ENCODE data around the gene CLDN3. TPM values are rescaled to one million over a fixed set of nuclear protein-coding genes. Genes with fewer than 3 reads are reported as not detected.
"Not testable (repeated sequence)": the region's sequence is repeated elsewhere in the genome, so short reads cannot be mapped to it uniquely, and the experiment has no call there.

Gene CLDN3
- total and polyA plus RNA-seq, 11 donors, result 0.10 TPM; not detected in 10

GRCh38 chr7:73789051-73789450, 19.0 kb upstream of the CLDN3 start:
- DNase-seq (no peak), ATAC-seq (no peak)
- Histone ChIP-seq H3K27ac (no peak overlapping the region), H3K27me3 (peaks cover 0 to 6% (median 0%) of the 10 kb centered on the region in 9 donors), H3K4me3 (no peak overlapping the region), H3K4me1 (no peaks in the 10 kb centered on the region), H3K36me3 (no peaks in the 10 kb centered on the region), H3K9me3 (peaks cover 0 to 5% (median 0%) of the 10 kb centered on the region in 12 donors)
- intact Hi-C loops (cut with DNase I), result no loop called here
- WGBS, 4 donors, result 87 to 91% (median 87%) methylated on average over 4 of the region's 4 CpGs
- no peak for TF ChIP-seq POLR2A (IDR thresholded peaks at IDR 0.05)
- TF ChIP-seq CTCF (IDR thresholded peaks at IDR 0.05), result no peak

GRCh38 chr7:73787786-73788048, 17.6 kb upstream of the CLDN3 start:
- H3K4me3 ChIP-seq; ATAC-seq; H3K36me3 ChIP-seq; DNase-seq; intact Hi-C loops (cut with DNase I); H3K4me1 ChIP-seq; H3K27me3 ChIP-seq; H3K9me3 ChIP-seq; H3K27ac ChIP-seq: not testable (repeated sequence)
- 89 to 97% (median 92%) methylated on average over 1 of the region's 1 CpG for WGBS, 4 donors

GRCh38 chr7:73786588-73786987, 16.5 kb upstream of the CLDN3 start:
- intact Hi-C loops (cut with DNase I), result no loop called here
- Histone ChIP-seq H3K36me3 (no peaks in the 10 kb centered on the region), H3K9me3 (peaks cover 0 to 5% (median 0%) of the 10 kb centered on the region in 12 donors), H3K27ac (no peak overlapping the region), H3K4me3 (no peak overlapping the region), H3K27me3 (no peaks in the 10 kb centered on the region), H3K4me1 (no peaks in the 10 kb centered on the region)
- no peak for TF ChIP-seq POLR2A (IDR thresholded peaks at IDR 0.05)
- TF ChIP-seq CTCF (IDR thresholded peaks at IDR 0.05), result no peak
- WGBS, 4 donors, result 73 to 90% (median 82%) methylated on average over 1 of the region's 1 CpG
- DNase-seq (no peak), ATAC-seq (no peak)

- H3K4me3 ChIP-seq, result no peak overlapping the region
- TF ChIP-seq CTCF (IDR thresholded peaks at IDR 0.05), result no peak
- TF ChIP-seq POLR2A (IDR thresholded peaks at IDR 0.05), result no peak
- no peaks in the 10 kb centered on the region for H3K27me3 ChIP-seq
- 69 to 72% (median 70%) methylated on average over 1 of the region's 1 CpG for WGBS, 4 donors
- DNase-seq, result no peak
- H3K27ac ChIP-seq, result no peak overlapping the region
- no peaks in the 10 kb centered on the region for H3K4me1 ChIP-seq
- H3K9me3 ChIP-seq, result no peaks in the 10 kb centered on the region
- ATAC-seq, result no peak
- intact Hi-C loops (cut with DNase I), result no loop called here
- no peaks in the 10 kb centered on the region for H3K36me3 ChIP-seq
Observed at GRCh38 chr7:73779517-73779916, 9.4 kb upstream of the CLDN3 start.

- DNase-seq, result no peak
- Histone ChIP-seq H3K9me3 (no peaks in the 10 kb centered on the region), H3K27ac (no peak overlapping the region), H3K27me3 (peaks cover 0 to 4% (median 0%) of the 10 kb centered on the region in 9 donors), H3K4me1 (no peaks in the 10 kb centered on the region), H3K36me3 (no peaks in the 10 kb centered on the region), H3K4me3 (no peak overlapping the region)
- ATAC-seq, result no peak
- intact Hi-C loops (cut with DNase I), result no loop called here
- WGBS, 4 donors, result 89 to 90% (median 90%) methylated on average over 11 of the region's 11 CpGs
- TF ChIP-seq POLR2A (IDR thresholded peaks at IDR 0.05), result no peak
- TF ChIP-seq CTCF (IDR thresholded peaks at IDR 0.05), result no peak
Observed at GRCh38 chr7:73778801-73779389, 8.8 kb upstream of the CLDN3 start.

All from heart left ventricle (tissue), 16 donors.